ENCODE measurements around the gene TRIM17.

Gene TRIM17

DNA sequence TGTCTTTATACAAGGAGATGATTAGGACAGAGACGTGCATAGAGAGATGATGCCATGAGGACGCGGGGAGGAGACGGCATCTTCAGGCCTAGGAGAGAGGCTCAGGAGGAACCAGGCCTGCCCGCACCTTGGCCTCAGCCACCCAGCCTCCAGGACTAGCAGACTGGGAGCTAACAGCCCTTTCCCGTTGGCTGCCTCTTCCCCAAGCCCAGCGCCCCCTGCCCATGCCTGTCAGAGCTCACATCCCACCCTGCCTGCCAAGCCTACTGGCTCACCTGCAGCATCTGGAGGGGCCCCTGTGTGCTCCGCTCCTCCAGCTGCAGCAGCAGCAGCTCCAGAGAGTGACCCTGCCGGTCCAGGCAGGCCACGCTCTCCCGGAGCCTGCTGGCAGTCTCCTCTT is 6.0 kb downstream of the TRIM17 start:
- no peak overlapping the region for H3K4me3 ChIP-seq (ENCODE audit: low read depth, low read length)
- POLR2A ChIA-PET = no interaction called here
- no peak for DNase-seq (ENCODE audit: low read depth, low spot score)
- CTCF ChIA-PET = no interaction called here
- TF ChIP-seq CTCF (IDR thresholded peaks at IDR 0.05; ENCODE audit: insufficient read depth, low read length, missing control alignments) = no peak

- no peak for DNase-seq (ENCODE audit: low read depth, low spot score)
- TF ChIP-seq CTCF (IDR thresholded peaks at IDR 0.05; ENCODE audit: insufficient read depth, low read length, missing control alignments) = no peak
- ChIA-PET POLR2A (no interaction called here), CTCF (no interaction called here)
- no peak overlapping the region for H3K4me3 ChIP-seq (ENCODE audit: low read depth, low read length)
These were observed 6.6 kb downstream of the TRIM17 start for GRCh38 chr1:228410015-228410414.

- no peak overlapping the region; the same call in none of the 2 replicates for H3K4me3 ChIP-seq (ENCODE audit: low read depth, low read length)
- ChIA-PET POLR2A (no interaction called here), CTCF (no interaction called here)
- no peak for TF ChIP-seq CTCF (IDR thresholded peaks at IDR 0.05; ENCODE audit: insufficient read depth, low read length, missing control alignments)
- DNase-seq (ENCODE audit: low read depth, low spot score) = no peak
These were observed 7.5 kb downstream of the TRIM17 start for GRCh38 chr1:228408869-228409805.

GRCh38 chr1:228408041-228408868 is 8.4 kb downstream of the TRIM17 start:
- CTCF ChIA-PET = interaction anchor here (1.6 kb wide), 1 partner anchor 14 kb away, joined by 4 read pairs; no protein-coding TSS in a partner anchor
- H3K4me3 ChIP-seq (ENCODE audit: low read depth, low read length) = peak overlapping the region; percentile 91
- no peak for DNase-seq (ENCODE audit: low read depth, low spot score)
- TF ChIP-seq CTCF (IDR thresholded peaks at IDR 0.05; ENCODE audit: insufficient read depth, low read length, missing control alignments) = no peak
- POLR2A ChIA-PET = no interaction called here

- ChIA-PET CTCF (interaction anchor here (1.6 to 1.9 kb wide), 2 partner anchors 8 to 13 kb away, joined by 4 to 6 read pairs; no protein-coding TSS in a partner anchor), POLR2A (interaction anchor here (1.6 kb wide), 1 partner anchor 14 kb away, joined by 8 read pairs; no protein-coding TSS in a partner anchor)
- no peak for DNase-seq (ENCODE audit: low read depth, low spot score)
These were observed 9.3 kb downstream of the TRIM17 start for GRCh38 chr1:228407106-228408040.

More at GRCh38 chr1:228407106-228408040, 9.3 kb downstream of the TRIM17 start:
- H3K4me3 ChIP-seq (ENCODE audit: low read depth, low read length) = peak overlapping the region; percentile 91
- no peak for TF ChIP-seq CTCF (IDR thresholded peaks at IDR 0.05; ENCODE audit: insufficient read depth, low read length, missing control alignments)

Data from AG04449 (cell line).